ENCODE results near the gene EDARADD.
"Not testable (repeated sequence)": the region's sequence is repeated elsewhere in the genome, so short reads cannot be mapped to it uniquely, and the experiment has no call there.

The EDARADD gene

GRCh38 chr1:236480758-236481436 is 86.8 kb downstream of the EDARADD start:
- no peak overlapping the region for H4K12ac ChIP-seq (ENCODE audit: low read depth, low read length)
- H3K23ac ChIP-seq (ENCODE audit: low read length), result no peak overlapping the region
- no peaks in the 10 kb centered on the region for H3K79me2 ChIP-seq (ENCODE audit: control insufficient read depth, insufficient read depth, low read length, poor library complexity)
- no peak overlapping the region for H3K4ac ChIP-seq (ENCODE audit: low read depth, low read length)
- no peak overlapping the region for H2BK5ac ChIP-seq (ENCODE audit: low read depth, low read length, poor library complexity)
- no peaks in the 10 kb centered on the region for H3K79me1 ChIP-seq (ENCODE audit: low read length)
- H3K4me3 ChIP-seq (ENCODE audit: low read depth, low read length), result no peak overlapping the region
- peaks cover 0 to 4% of the 10 kb centered on the region in 2 experiments for H3K4me1 ChIP-seq (ENCODE audit: control insufficient read depth in 1 of 2, insufficient read depth in 2 of 2, low read length in 2 of 2)
- H4K8ac ChIP-seq (ENCODE audit: low read depth, low read length), result no peak overlapping the region
- H2BK120ac ChIP-seq (ENCODE audit: insufficient read depth, low read length, poor library complexity), result no peak overlapping the region
- H3K27me3 ChIP-seq (ENCODE audit: insufficient read depth, low read length), result no peaks in the 10 kb centered on the region
- H3K27ac ChIP-seq (ENCODE audit: low read depth, low read length), result no peak overlapping the region
- H4K91ac ChIP-seq (ENCODE audit: low read depth, low read length), result peak overlapping the region; percentile 11
- no peak overlapping the region for H2BK12ac ChIP-seq (ENCODE audit: low read length)
- H3K9ac ChIP-seq (ENCODE audit: low read length), result no peak overlapping the region
- DNase-seq, result no peak
- H3K9me3 ChIP-seq (ENCODE audit: insufficient read depth, low read depth, low read length), result no peaks in the 10 kb centered on the region
- 100% methylated on average over 1 of the region's 5 CpGs for WGBS (ENCODE audit: extremely low coverage, insufficient coverage, insufficient read length)
- H2AFZ ChIP-seq (ENCODE audit: insufficient read depth, low read length, poor library complexity), result no peak overlapping the region
- H3K18ac ChIP-seq (ENCODE audit: low read length), result no peak overlapping the region
- no peak overlapping the region for H3K4me2 ChIP-seq (ENCODE audit: low read length)
- no peak overlapping the region for H2AK5ac ChIP-seq (ENCODE audit: low read length)
- no peak overlapping the region for H3K14ac ChIP-seq (ENCODE audit: low read length)
- peaks cover 0 to 2% of the 10 kb centered on the region in 2 experiments for H3K36me3 ChIP-seq (ENCODE audit: control insufficient read depth in 1 of 2, insufficient read depth in 2 of 2, low read length in 2 of 2)

DNA sequence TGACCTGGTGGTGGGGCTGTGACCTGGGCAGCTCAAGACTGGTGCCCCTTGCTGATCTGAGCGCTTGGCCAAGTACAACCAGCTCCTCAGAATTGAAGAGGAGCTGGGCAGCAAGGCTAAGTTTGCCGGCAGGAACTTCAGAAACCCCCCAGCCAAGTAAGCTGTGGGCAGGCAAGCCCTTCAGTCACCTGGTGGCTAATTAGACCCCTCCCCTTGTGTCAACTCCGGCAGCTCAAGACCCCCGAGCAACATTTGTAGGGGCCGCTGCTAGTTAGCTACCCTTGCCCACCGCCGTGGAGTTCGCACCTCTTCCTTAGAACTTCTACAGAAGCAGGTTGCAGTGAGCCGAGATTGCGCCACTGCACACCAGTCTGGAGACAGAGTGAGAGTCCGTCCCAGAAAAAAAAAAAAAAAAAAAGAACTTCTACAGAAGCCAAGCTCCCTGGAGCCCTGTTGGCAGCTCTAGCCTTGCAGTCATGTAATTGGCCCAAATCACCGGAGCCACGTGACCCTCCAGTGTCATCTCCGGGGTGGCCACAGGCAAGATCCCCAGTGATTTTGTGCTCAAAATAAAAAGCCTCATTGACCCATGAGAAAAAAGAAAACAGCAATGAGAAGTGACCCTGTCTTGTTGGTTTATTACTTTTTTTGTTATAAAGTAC is 90.4 kb downstream of the EDARADD start:
- no peaks in the 10 kb centered on the region for H3K9me3 ChIP-seq (ENCODE audit: insufficient read depth, low read depth, low read length)
- H3K79me1 ChIP-seq (ENCODE audit: low read length), result no peaks in the 10 kb centered on the region
- H2AFZ ChIP-seq (ENCODE audit: insufficient read depth, low read length, poor library complexity), result no peak overlapping the region
- H3K18ac ChIP-seq (ENCODE audit: low read length), result no peak overlapping the region
- H4K8ac ChIP-seq (ENCODE audit: low read depth, low read length), result no peak overlapping the region
- H3K4me1 ChIP-seq (ENCODE audit: control insufficient read depth in 1 of 2, insufficient read depth in 2 of 2, low read length in 2 of 2), result peaks cover 0 to 4% of the 10 kb centered on the region in 2 experiments
- peaks cover 0 to 2% of the 10 kb centered on the region in 2 experiments for H3K36me3 ChIP-seq (ENCODE audit: control insufficient read depth in 1 of 2, insufficient read depth in 2 of 2, low read length in 2 of 2)
- no peak overlapping the region for H2AK5ac ChIP-seq (ENCODE audit: low read length)
- WGBS (ENCODE audit: extremely low coverage, insufficient coverage, insufficient read length), result no CpG with 5 or more reads among the region's 14 CpGs
- no peak for DNase-seq
- H3K4me3 ChIP-seq (ENCODE audit: low read depth, low read length), result no peak overlapping the region
- H3K27ac ChIP-seq (ENCODE audit: low read depth, low read length), result no peak overlapping the region
- H3K14ac ChIP-seq (ENCODE audit: low read length), result no peak overlapping the region
- H4K12ac ChIP-seq (ENCODE audit: low read depth, low read length), result no peak overlapping the region
- H3K4me2 ChIP-seq (ENCODE audit: low read length), result no peak overlapping the region
- H4K91ac ChIP-seq (ENCODE audit: low read depth, low read length), result no peak overlapping the region
- H3K9ac ChIP-seq (ENCODE audit: low read length), result no peak overlapping the region
- no peak overlapping the region for H3K4ac ChIP-seq (ENCODE audit: low read depth, low read length)
- no peak overlapping the region for H2BK5ac ChIP-seq (ENCODE audit: low read depth, low read length, poor library complexity)
- no peaks in the 10 kb centered on the region for H3K27me3 ChIP-seq (ENCODE audit: insufficient read depth, low read length)
- no peak overlapping the region for H2BK120ac ChIP-seq (ENCODE audit: insufficient read depth, low read length, poor library complexity)
- no peak overlapping the region for H2BK12ac ChIP-seq (ENCODE audit: low read length)
- no peak overlapping the region for H3K23ac ChIP-seq (ENCODE audit: low read length)
- H3K79me2 ChIP-seq (ENCODE audit: control insufficient read depth, insufficient read depth, low read length, poor library complexity), result no peaks in the 10 kb centered on the region

- no peak overlapping the region for H3K4ac ChIP-seq (ENCODE audit: low read depth, low read length)
- no peak overlapping the region for H3K27ac ChIP-seq (ENCODE audit: low read depth, low read length)
- no peak overlapping the region for H2AK5ac ChIP-seq (ENCODE audit: low read length)
- no peak overlapping the region for H2BK120ac ChIP-seq (ENCODE audit: insufficient read depth, low read length, poor library complexity)
- no peak overlapping the region for H2AFZ ChIP-seq (ENCODE audit: insufficient read depth, low read length, poor library complexity)
- no peak overlapping the region for H3K23ac ChIP-seq (ENCODE audit: low read length)
- H3K4me2 ChIP-seq (ENCODE audit: low read length), result no peak overlapping the region
- H3K4me1 ChIP-seq (ENCODE audit: control insufficient read depth in 1 of 2, insufficient read depth in 2 of 2, low read length in 2 of 2), result no peaks in the 10 kb centered on the region
- no peak overlapping the region for H3K4me3 ChIP-seq (ENCODE audit: low read depth, low read length)
- H3K14ac ChIP-seq (ENCODE audit: low read length), result no peak overlapping the region
- H3K27me3 ChIP-seq (ENCODE audit: insufficient read depth, low read length), result no peaks in the 10 kb centered on the region
- H3K9ac ChIP-seq (ENCODE audit: low read length), result no peak overlapping the region
- H3K36me3 ChIP-seq (ENCODE audit: control insufficient read depth in 1 of 2, insufficient read depth in 2 of 2, low read length in 2 of 2), result peaks cover 0 to 2% of the 10 kb centered on the region in 2 experiments
- no peaks in the 10 kb centered on the region for H3K79me2 ChIP-seq (ENCODE audit: control insufficient read depth, insufficient read depth, low read length, poor library complexity)
- no peak overlapping the region for H3K18ac ChIP-seq (ENCODE audit: low read length)
- no peaks in the 10 kb centered on the region for H3K9me3 ChIP-seq (ENCODE audit: insufficient read depth, low read depth, low read length)
- H2BK5ac ChIP-seq (ENCODE audit: low read depth, low read length, poor library complexity), result no peak overlapping the region
- no peak for DNase-seq
- no peaks in the 10 kb centered on the region for H3K79me1 ChIP-seq (ENCODE audit: low read length)
- WGBS (ENCODE audit: extremely low coverage, insufficient coverage, insufficient read length), result no CpG with 5 or more reads among the region's 4 CpGs
- H2BK12ac ChIP-seq (ENCODE audit: low read length), result no peak overlapping the region
- no peak overlapping the region for H4K91ac ChIP-seq (ENCODE audit: low read depth, low read length)
- H4K8ac ChIP-seq (ENCODE audit: low read depth, low read length), result no peak overlapping the region
- H4K12ac ChIP-seq (ENCODE audit: low read depth, low read length), result no peak overlapping the region
These were observed 92.4 kb downstream of the EDARADD start for GRCh38 chr1:236486356-236487002.

GRCh38 chr1:236489161-236489560 is 95.1 kb downstream of the EDARADD start:
- not testable (repeated sequence) for H3K9me3 ChIP-seq (ENCODE audit: insufficient read depth, low read depth, low read length); H3K14ac ChIP-seq (ENCODE audit: low read length); H3K9ac ChIP-seq (ENCODE audit: low read length); H2BK12ac ChIP-seq (ENCODE audit: low read length); H4K91ac ChIP-seq (ENCODE audit: low read depth, low read length); H3K79me2 ChIP-seq (ENCODE audit: control insufficient read depth, insufficient read depth, low read length, poor library complexity); H3K4ac ChIP-seq (ENCODE audit: low read depth, low read length); H2AFZ ChIP-seq (ENCODE audit: insufficient read depth, low read length, poor library complexity); H3K79me1 ChIP-seq (ENCODE audit: low read length); H2AK5ac ChIP-seq (ENCODE audit: low read length); DNase-seq; H2BK5ac ChIP-seq (ENCODE audit: low read depth, low read length, poor library complexity); H3K4me2 ChIP-seq (ENCODE audit: low read length); H3K27me3 ChIP-seq (ENCODE audit: insufficient read depth, low read length); H3K18ac ChIP-seq (ENCODE audit: low read length); H4K12ac ChIP-seq (ENCODE audit: low read depth, low read length); H3K36me3 ChIP-seq (ENCODE audit: control insufficient read depth in 1 of 2, insufficient read depth in 2 of 2, low read length in 2 of 2); H3K27ac ChIP-seq (ENCODE audit: low read depth, low read length); H4K8ac ChIP-seq (ENCODE audit: low read depth, low read length); H2BK120ac ChIP-seq (ENCODE audit: insufficient read depth, low read length, poor library complexity); H3K23ac ChIP-seq (ENCODE audit: low read length); H3K4me3 ChIP-seq (ENCODE audit: low read depth, low read length); H3K4me1 ChIP-seq (ENCODE audit: control insufficient read depth in 1 of 2, insufficient read depth in 2 of 2, low read length in 2 of 2)
- no CpG with 5 or more reads among the region's 3 CpGs for WGBS (ENCODE audit: extremely low coverage, insufficient coverage, insufficient read length)
